HG03039 (cell line): ENCODE results near the gene BPNT1.
"Not testable (repeated sequence)": the region's sequence is repeated elsewhere in the genome, so short reads cannot be mapped to it uniquely, and the experiment has no call there.

Experiments used
- ATAC-seq: cut with Tn5 transposase; IDR thresholded peaks from one replicate; pipeline ENCODE4 v1.9.1; 2021; ENCODE audit warnings: mild to moderate bottlenecking, moderate library complexity; ENCODE audit not compliant: unreplicated experiment

The BPNT1 gene

DNA sequence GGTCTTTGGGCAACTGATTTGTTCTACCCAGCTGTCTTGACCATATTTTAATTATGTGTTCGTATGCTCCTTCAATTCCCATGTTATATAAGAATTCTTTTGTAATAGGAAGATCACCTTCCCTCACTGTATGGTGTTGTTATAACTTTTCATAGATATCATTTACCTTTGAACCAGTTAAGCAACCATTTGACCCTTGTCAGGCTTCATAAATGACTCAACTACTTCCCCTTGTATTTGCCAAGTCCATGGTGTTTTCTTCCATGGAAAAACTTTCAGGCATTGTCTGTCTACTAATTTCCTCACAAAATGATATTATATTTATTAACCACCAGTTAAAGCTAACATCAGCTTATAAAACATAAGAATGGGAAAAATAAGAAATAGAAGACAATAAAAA lies 5.1 kb downstream of the BPNT1 start:
- ATAC-seq, result no peak

DNA sequence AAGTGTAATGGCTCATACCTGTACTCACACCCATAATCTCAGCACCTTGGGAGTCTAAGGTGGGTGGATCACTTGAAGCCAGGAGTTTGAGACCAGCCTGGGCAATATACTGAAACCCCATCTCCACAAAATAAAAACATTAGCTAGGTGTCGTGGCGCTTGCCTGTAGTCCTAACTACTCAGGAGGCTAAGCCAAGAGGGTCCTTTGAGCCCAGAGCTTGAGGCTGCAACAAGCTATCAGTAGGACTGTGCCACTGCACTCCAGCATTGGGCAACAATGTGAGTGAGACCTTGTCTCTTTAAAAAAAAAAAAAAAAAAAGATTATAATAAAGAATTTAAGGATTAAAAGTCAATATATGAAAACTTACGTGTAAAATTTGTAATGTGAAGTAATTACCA lies 11.7 kb downstream of the BPNT1 start:
- ATAC-seq, result no peak

DNA sequence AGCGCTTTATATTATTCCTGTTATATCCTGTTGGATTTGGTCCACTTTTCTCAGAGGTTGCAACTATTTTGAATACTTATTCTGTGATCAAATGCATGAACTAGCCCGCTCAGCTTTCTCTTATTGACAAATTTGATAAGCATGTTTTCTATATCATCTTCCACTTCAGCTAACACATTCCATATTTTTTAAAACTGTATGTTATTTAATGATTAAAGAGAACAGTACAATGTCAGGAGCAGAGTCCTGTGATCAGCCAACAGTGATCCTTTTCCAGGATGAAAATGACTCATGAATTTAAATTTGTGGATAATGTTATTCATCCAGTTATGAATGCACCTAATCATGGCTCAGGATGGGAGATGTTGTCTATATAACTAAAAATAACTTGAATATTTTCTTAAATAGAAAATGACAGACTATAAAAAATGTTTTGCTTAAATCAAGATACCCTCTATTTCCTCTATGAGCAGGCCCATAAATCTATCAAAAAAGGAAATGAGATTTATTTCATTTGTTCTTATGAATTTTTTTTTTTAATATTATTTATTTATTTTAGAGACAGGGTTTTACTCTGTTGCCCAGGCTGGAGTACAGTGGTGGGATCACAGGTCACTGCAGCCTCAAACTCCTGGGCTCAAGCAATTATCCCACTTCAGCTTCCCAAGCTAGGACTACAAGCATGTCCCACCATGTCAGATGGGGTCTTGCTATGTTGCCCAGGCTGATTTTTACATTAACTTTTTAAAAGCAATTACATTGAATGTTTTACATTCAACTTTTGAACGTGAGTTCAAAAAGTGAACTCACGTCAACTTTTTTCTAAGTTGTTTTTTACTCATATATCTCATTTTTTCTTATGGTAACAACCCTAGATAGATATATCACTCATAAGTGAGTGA lies 12.5 kb downstream of the BPNT1 start:
- ATAC-seq, result no peak

DNA sequence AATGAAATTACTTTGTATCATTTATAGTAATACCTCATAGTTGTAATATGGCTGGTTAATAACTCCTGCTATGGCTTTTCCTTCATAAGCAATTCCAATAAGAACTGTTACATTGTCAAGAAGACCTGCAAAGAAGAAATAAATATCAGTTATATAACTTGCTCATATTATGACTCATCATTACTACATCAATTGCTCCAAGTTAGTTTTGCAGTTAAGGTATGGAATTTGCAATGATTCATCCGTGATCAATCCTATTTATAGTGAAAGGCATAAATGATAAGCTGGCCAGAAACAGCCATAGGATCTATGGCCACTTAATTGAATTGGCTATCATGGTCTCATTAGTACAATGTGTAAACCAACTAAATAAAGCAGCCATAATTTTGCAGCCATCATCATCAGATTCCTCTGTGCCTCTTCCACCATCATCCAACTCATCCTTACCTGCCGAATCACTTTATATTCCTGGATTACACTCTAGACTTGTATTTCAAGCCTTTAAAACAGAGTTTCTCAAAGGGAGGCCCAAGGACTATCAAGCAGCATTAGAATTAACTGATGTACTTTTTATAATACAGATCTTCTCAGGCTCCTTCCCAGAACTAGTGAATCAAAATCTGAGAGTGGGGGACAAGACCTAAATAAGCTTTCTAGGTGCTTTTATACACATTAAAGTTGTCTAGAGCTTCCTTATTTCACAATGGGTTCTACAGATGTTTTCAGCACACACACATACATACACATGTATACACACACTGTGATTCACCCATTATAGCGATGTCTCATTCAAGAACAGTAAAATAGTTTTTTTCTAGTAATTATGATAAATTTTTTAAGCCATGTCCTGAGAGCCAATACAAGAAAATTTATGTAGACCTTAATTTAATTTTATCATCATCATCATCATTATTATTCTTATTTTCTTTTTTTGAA lies 22.1 kb downstream of the BPNT1 start:
- no peak for ATAC-seq

DNA sequence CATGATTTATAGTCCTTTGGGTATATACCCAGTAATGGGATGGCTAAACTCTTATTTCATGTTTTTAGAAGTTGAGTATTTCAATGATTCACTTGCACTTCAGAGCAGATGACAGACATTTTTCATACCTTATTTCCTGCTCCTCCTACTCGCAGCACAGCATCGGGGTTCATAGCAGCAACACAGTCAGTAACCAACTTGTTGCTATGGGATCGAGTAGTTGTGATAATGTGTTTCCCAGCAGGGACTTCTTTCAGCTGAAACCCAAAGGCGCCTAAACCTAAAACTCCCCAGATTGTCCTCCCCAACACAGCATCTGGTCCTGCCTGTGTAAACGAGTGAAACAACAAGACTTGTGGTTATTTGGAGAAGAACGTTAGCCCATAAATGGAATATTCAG lies 27.0 kb downstream of the BPNT1 start:
- no peak for ATAC-seq

DNA sequence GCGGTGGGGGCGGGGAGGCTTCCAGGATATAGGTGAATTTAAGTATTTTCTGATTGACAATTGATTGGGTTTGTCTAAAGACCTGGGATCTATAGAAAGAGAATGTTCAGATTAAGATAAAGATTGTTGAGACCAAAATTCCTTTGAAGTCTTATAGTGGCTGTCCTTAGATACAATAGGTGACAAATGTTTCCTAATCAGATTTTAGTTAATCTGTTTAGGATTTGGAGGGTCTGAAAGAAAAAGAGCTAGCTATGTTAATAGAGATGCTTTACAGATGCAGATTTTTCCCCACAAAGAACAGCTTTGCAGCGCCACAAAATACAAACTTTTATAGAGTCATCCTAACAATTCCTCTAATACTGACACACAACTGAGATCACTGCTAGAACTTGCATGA lies 28.7 kb downstream of the BPNT1 start:
- no peak for ATAC-seq

DNA sequence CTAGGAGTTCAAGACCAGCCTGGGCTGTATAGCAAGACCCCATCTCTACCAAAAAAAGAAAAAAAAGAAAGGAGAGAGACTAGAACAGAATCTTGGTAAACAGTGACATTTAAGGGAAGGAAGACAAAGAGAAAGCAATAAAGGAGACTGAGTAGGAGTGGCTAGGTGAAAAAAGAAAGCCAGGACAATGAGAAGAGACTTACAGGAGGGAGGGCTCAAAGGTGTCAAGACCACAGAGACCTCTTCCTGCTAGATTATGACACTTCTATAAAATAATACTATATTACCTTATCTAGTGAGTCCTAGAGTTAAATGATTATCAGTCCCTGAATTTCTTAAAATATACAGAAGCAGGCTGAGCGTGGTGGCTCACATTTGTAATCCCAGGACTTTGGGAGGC lies 33.2 kb downstream of the BPNT1 start:
- no peak for ATAC-seq

DNA sequence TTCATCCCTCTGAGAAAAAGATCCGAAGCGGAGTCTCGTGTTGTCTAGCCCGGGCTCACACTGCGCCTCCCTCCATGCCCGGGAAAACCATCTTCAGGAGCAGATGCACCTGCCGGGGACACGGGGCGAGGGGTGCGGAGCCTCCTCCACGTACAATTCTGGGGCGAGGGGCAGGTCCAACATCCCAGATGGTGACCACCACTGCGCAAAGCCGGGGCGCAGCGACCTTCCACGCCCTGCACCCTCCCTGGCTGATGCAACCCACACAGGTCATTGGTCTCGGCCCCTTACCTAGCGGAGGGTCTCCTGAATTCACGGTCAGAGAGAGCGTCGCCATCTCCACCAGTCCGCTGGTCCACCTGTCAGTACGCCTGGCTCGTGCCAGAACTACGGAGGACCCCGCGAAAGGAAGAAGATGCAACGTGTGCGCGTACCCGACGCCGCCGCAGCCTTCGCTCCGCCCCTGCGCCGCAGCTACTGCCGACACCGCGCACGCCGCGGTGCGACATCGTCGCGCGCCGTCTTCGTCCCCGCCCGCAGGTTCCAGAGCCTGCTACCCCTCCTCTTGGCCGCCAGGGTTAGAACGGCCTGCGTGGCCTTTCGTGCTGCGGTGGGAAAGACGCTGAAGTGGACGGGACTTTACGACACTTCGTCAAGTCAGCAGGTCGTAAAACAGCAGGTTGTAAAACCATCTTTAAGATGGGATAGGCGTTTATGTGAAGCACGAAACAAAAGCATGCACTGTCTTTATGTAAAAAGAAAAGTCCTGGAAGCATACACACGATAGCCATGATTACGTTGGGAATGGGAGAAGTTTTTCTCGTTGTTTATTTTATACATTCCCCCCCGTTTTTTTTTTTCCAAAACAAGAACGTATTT lies 43.3 kb downstream of the BPNT1 start, which contains the start of gene EPRS1:
Gene EPRS1 (minus strand): TSS at position 454 of the 879 bp plus-strand sequence. CDS start 117 bp downstream, at position 337.
- peak; percentile 97 for ATAC-seq

DNA sequence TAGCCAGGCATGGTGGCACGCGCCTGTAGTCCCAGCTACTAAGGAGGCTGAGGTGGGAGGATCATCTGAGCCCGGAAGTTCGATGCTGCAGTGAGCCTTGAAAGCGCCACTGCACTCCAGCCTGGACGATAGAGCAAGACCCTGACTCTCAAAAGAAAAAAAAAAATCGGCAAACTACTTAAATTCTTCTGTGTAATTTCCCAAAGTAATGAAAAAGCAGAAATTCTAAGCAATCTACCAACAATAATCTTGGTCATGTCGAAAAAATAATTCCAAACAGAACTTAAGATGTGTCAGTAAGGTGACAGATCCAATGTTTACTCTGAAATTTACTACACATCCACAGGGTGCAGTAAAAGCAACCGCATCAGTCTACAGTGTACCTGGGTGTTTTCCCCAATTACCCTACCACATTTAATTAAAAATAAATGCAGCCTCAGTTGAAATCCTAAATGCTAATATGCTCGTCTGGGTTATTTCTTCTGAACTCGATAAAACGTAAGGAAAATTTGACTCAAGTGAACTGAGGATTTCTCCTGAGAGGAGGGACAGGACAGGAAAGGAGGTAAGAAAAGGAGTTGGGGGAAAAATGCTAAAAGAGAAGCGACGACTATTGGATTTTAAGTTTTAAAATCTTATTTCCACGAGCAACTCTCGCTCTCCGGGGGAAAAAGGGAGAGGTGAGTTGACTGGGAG lies 44.1 kb downstream of the BPNT1 start:
- ATAC-seq, result no peak

DNA sequence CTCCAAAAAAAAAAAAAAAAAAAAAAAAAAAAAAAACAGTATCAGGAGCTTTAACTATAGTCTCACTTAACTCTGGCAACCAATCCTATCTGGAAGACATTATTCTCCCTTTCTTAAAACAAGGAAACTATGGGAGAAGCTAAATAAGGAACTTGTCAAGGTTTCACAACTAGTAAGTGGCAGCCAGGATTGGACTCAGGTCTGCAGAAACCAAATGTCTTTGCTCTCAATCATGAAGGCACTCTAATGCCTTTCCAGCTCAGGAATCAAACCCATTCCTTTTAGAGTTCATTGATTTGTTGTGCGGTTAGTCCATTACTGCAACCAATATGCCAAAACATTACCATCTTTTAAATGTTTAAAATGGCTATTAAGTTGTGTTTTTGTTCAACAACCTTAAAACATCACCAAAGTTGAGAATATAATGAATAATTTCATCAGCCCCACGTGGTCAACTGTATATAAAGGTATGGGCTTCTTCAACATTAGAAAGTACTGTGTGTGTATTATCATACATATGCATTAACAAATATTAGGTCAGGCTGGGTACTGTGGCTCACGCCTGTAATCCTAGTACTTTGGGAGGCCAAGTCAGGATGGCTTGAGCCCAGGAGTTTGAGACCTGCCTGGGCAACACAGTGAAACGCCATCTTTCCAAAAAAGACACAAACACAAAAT lies 44.8 kb downstream of the BPNT1 start:
- no peak for ATAC-seq

DNA sequence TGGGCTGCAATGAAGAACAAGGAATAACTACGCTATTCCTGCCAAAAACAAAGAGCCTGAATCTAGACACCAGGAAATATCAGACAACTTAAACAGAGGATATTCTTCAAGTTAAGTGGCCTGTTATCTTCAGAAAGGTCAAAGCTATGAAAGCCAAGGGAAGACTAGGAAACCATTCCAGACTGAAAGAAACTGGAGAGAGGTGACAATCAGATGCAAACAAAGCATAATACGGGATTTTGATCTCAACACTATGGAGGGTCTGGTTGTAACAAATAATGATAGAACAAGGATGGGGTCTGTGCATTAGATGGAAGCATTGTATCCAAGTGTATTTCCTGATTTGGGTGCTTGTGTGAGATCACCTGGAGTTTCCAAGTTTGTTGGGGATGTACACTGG lies 45.9 kb downstream of the BPNT1 start:
- ATAC-seq, result no peak

DNA sequence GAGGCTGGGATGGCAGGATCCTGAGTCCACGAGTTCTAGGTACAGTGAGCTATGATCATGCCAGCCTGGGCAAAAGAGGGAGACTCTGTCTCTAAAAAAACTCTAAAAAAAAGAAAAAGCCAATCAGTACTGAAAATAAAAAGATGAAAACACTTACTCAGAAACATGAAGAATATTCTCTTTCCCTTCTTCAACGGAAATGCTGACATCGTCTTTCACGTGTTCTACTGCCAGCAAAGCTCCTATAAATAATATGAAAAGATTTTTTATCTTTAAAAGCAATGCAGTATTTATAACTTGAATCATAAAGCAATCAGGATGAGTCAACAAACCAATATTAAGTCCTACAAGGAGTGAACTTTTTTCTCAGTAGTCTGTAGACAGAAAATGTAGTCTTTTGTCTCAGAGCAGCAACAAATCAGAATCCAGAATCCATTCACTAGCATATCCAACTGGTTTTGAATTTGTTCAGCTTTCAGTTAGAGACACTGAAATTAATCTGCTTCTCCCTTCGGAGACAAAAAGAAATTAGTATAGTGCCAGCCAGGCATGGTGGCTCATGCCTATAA lies 49.5 kb downstream of the BPNT1 start:
- ATAC-seq, result no peak

DNA sequence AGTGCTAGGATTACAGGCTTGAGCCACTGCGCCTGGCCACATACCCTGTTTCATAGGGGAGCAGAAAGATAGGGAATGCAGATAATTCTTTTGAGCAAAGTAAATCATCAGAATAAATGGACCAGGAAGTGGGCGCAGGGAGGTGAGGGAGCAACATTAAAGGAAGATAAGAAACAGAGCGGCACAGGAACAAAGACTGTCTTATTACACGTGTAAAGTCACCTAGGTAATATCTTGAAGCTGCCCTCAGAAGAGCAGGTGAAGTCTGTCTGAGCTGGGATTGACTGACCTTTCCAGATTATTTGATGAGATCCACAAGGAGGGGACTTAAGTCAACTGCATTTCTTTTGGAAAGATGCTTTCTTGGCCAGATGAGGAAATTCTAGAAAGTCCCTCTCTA lies 50.9 kb downstream of the BPNT1 start:
- ATAC-seq, result no peak

DNA sequence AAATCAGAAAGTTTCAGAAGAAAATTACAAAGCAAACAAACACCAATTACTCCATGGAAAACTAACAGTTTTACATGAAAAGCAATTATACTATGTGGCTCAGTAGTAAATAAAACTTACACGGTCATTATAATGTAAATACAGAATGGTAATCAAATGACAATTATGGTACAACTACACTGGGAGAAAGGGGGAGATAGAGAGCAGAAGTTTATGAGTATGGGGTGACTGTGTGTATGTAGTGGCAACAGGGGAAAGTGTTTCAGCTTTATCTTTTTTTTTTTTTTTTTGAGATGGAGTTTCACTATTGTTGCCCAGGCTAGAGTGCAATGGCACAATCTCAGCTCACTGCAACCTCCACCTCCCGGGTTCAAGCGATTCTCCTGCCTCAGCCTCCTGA lies 51.8 kb downstream of the BPNT1 start:
- not testable (repeated sequence) for ATAC-seq

DNA sequence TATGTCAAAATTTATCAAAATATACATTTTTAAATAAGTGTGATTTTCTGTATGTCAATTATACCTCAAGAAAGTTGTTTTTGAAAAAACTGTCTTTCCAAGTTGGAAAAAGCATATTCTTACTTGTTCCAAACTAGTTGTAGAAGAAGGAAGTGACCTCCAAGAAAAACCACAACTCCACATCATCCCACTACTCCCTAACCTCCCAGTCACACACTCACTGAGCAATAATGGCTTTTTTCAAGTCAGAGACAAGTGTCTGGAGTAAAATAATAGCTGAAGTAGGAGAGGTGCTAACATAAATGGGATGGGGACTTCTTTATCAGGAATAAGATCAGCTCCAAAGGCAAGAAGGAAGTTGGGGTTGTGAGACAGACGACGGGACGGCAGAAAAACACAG lies 56.7 kb downstream of the BPNT1 start:
- no peak for ATAC-seq

DNA sequence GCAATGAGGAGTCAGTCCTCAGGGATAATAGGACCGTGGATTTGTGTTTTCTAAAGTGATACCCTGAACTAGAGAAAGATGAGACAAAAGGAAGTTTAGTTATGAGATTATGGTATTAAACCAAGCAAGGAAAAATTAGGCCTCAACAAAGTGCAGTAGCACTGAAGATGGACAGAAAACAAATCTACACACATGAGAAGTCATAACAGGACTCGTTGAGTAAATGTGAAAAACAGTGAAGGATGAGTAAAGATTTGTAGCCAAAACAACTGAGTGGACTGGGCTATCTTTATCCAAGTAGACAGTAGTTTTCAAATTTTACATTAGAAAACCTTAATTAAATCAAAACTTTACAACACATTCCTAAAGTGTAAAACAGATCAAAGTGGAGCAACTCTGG lies 58.3 kb downstream of the BPNT1 start:
- ATAC-seq, result no peak

DNA sequence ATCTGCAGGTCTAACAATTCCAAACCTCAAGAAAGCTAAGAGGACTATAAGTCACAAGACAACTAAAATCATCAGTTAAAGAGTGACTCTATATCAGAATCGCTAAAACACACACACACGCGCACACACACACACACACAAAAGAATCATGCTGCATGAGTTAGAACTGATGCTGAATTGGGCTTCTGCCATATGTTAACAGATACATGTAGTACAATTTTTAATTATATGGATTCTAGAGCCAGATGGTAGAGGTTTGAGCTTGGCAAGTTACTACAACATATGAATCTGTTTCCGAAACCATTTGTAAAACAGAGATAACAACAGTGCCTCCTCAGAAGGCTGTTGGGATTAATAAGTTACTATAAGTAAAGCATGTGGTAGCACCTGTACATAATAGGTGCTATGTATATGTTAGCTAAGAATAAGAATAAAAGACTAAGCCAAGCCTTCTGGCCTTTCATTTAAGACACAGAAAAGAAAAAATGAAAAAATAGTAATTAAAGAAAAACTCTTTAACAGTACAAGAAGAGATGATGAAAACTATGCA lies 61.2 kb downstream of the BPNT1 start:
- no peak for ATAC-seq

DNA sequence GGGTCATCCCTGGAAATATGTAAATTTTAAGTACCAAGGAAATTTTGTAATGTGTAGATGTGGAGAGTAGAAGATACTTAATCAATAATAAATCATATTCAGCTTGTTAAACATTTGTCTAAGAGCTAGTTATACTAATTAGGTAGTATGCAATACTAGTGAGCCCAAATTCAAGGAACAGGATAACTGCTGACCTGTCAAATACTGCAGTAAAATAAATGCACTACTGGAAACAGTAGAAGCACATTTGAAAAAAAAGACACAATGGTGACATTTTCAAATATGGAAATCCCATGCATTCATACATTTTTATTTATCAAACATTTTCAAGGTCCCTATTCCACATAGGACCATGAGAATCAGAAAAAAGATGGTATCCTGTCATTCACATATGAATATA lies 70.5 kb downstream of the BPNT1 start:
- ATAC-seq, result no peak

DNA sequence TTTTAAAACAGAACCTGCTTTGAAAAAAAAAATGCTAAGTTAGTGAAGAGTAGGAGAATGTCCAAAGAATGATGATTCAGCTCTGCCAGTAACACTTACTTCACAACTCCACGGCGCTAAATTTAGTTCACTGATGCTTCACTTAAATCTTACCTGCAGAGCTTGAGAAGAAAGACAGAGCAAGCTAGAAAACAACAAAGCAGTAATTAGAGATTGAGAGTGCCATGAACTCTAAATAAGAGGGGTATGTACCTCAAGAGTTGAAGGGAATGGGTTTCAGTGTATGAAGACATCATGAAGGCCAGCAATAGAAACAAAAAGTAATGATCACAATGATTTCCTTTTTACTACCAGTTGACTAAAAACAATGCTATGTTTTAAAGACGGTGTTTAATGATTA lies 76.1 kb downstream of the BPNT1 start:
- no peak for ATAC-seq
